ENCODE results near the gene SGCA. TPM values are rescaled to one million over a fixed set of nuclear protein-coding genes. Genes with fewer than 3 reads are reported as not detected.

Gene SGCA
- total RNA-seq, 1 experiment from 2014 or later = not detected

DNA sequence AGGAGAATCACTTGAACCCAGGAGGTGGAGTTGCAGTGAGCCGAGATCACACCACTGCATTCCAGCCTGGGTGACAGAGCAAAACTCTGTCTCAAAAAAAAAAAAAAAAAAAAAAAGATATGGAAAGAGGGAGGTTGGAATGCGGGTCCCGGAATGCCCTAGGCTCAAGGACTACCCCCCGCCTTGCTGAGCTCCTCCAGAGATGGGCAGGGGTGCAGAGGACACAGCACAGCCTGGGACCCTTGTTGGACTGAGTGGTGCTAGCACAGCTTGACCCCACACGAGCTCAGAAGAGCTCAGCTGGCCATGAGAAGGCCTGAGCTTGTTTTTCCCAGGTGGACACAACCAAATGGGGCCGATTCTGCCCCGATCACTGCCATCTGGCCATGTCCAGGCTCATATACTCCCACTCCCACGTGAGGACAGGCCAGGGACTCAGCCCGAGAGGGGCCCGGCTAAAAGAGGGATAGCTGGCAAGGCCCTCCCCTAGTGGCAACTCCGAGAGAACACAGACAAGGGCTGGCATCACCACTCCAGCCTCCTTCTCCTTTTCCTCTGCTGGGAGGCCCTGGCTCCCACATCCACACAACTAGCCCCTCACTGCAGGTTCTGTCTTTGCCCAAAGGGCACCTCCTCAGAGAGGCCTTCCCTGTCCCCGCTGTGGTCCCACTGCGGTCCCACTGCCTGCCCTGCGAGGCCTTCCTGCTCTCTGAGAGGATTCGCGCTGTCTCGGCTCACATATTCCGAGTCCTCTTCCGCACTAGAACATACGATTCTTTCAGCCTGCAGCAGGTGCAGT is 11.0 kb downstream of the SGCA start:
- Histone ChIP-seq H3K4me1 (ENCODE audit: insufficient read depth, low read length) (peaks cover 18% of the 10 kb centered on the region), H3K9ac (ENCODE audit: low read length) (no peak overlapping the region), H3F3A (ENCODE audit: low read length, unreplicated experiment) (no peaks in the 10 kb centered on the region), H2AFZ (ENCODE audit: low read length) (no peak overlapping the region), H4K20me1 (ENCODE audit: low read length) (no peaks in the 10 kb centered on the region), H3K4me2 (ENCODE audit: low read length) (no peak overlapping the region), H3K9me3 (ENCODE audit: low read length) (no peaks in the 10 kb centered on the region), H3K27ac (ENCODE audit: low read length) (0 out of 2 replicates have a peak overlapping the region, but pooled peaks have one; percentile 93), H3K79me2 (ENCODE audit: low read length) (no peaks in the 10 kb centered on the region), H3K4me3 (ENCODE audit: low read length) (no peak overlapping the region), H3K27me3 (ENCODE audit: low read length) (no peaks in the 10 kb centered on the region), H3K36me3 (ENCODE audit: low read depth, low read length) (no peaks in the 10 kb centered on the region), H3K9me2 (replicated peaks; ENCODE audit: low read length) (no peaks in the 10 kb centered on the region)
- ATAC-seq (no peak), DNase-seq (no peak)
- 0 out of 2 replicates have a peak, but pooled peaks have one; percentile 17 for TF ChIP-seq CTCF (conservative IDR thresholded peaks at IDR 0.05; ENCODE audit: low read depth, low read length)
- no peak for TF ChIP-seq EZH2 (IDR thresholded peaks at IDR 0.05; ENCODE audit: low read length, unreplicated experiment)
- ChIA-PET CTCF (interaction anchor here (0.5 to 0.6 kb wide), 2 partner anchors 36 to 247 kb away, joined by 4 to 5 read pairs; no protein-coding TSS in a partner anchor), POLR2A (ENCODE audit: unreplicated experiment) (interaction anchor here (0.6 kb wide), 1 partner anchor 1233 kb away, joined by 3 read pairs; no protein-coding TSS in a partner anchor)
- intact Hi-C loops (cut with micrococcal nuclease) = no loop called here
- BruUV-seq (replicated peaks) = no TSS peak

DNA sequence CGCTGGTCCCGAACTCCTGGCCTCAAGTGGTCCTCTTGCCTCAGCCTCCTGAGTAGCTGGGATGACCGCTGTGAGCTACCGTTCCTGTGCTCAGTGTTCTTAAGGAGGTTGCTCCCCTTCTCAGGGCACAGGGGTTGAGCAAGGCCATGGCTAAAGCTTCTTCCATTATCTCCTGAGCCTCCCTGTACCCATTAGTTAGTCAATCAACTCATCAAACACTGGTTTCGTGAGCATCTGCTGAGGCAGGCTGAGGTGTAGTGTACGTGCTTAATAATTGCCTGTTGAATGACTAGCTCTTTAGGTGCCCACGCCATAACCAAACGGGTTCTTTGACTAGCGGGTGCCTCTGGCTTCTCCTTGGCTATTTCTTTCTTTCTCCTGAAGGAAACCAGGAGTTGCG is 11.7 kb downstream of the SGCA start:
- intact Hi-C loops (cut with micrococcal nuclease) = no loop called here
- H3K36me3 ChIP-seq (ENCODE audit: low read depth, low read length) = no peaks in the 10 kb centered on the region
- no peaks in the 10 kb centered on the region for H3K79me2 ChIP-seq (ENCODE audit: low read length)
- CTCF ChIA-PET = interaction anchor here (0.5 to 1.9 kb wide), 4 partner anchors 8 to 247 kb away, joined by 4 to 10 read pairs (median 4); no protein-coding TSS in a partner anchor
- no peaks in the 10 kb centered on the region for H3K27me3 ChIP-seq (ENCODE audit: low read length)
- BruUV-seq (replicated peaks) = no TSS peak
- H3K9me3 ChIP-seq (ENCODE audit: low read length) = no peaks in the 10 kb centered on the region
- DNase-seq = no peak
- H3K4me1 ChIP-seq (ENCODE audit: insufficient read depth, low read length) = peaks cover 18% of the 10 kb centered on the region
- peak overlapping the region; percentile 67; the same call in 1 of the 2 replicates for H2AFZ ChIP-seq (ENCODE audit: low read length)
- H3K9me2 ChIP-seq (replicated peaks; ENCODE audit: low read length) = no peaks in the 10 kb centered on the region
- peak overlapping the region; percentile 60 for H3K4me2 ChIP-seq (ENCODE audit: low read length)
- TF ChIP-seq EZH2phosphoT487 (IDR thresholded peaks at IDR 0.05; ENCODE audit: borderline replicate concordance, low read length) = no peak
- no peak for TF ChIP-seq CTCF (conservative IDR thresholded peaks at IDR 0.05; ENCODE audit: low read depth, low read length)
- no peak for TF ChIP-seq EZH2 (IDR thresholded peaks at IDR 0.05; ENCODE audit: low read length, unreplicated experiment)
- H3K27ac ChIP-seq (ENCODE audit: low read length) = peak overlapping the region; percentile 93
- H4K20me1 ChIP-seq (ENCODE audit: low read length) = no peaks in the 10 kb centered on the region
- ATAC-seq = no peak
- peak overlapping the region; percentile 73 for H3K9ac ChIP-seq (ENCODE audit: low read length)
- 0 out of 2 replicates have a peak overlapping the region, but pooled peaks have one; percentile 3 for H3K4me3 ChIP-seq (ENCODE audit: low read length)
- POLR2A ChIA-PET (ENCODE audit: unreplicated experiment) = interaction anchor here (0.6 kb wide), 1 partner anchor 1233 kb away, joined by 3 read pairs; no protein-coding TSS in a partner anchor
- H3F3A ChIP-seq (ENCODE audit: low read length, unreplicated experiment) = no peaks in the 10 kb centered on the region
